Activated T-helper 17 cell treated with anti-CD3 and anti-CD28 coated beads, Interleukin-2, amount 50 U/mL, for 72 hours (primary cell): Measurements from ENCODE around the gene STMN1. TPM values are rescaled to one million over a fixed set of nuclear protein-coding genes. Genes with fewer than 3 reads are reported as not detected.
A peak's percentile ranks its signal among the peaks of the same experiment; 100 is the strongest.

Source experiments
- ATAC-seq: fragments of 150-1000 bp; cut with Tn5 transposase; replicated peaks from 2 replicates; pipeline ENCODE4 v1.10.0; 2021; ENCODE audit warnings: mild to moderate bottlenecking, moderate library complexity
- H3K27ac Mint-ChIP-seq: one replicate; pipeline ENCODE4 v1.8.0; 2022; ENCODE audit warnings: mixed read lengths
- H3K27me3 Mint-ChIP-seq: one replicate; pipeline ENCODE4 v1.8.0; 2022; ENCODE audit warnings: mixed read lengths
- H3K36me3 Mint-ChIP-seq: one replicate; pipeline ENCODE4 v1.8.0; 2022; ENCODE audit warnings: low read depth, mild to moderate bottlenecking, mixed read lengths
- H3K4me1 Mint-ChIP-seq: one replicate; pipeline ENCODE4 v1.8.0; 2022; ENCODE audit warnings: mixed read lengths
- H3K4me3 Mint-ChIP-seq: one replicate; pipeline ENCODE4 v1.8.0; 2022; ENCODE audit warnings: mild to moderate bottlenecking, mixed read lengths
- H3K9me3 Mint-ChIP-seq: one replicate; pipeline ENCODE4 v1.8.0; 2022; ENCODE audit warnings: mixed read lengths
- total RNA-seq, 2 donors: library from RNA; stranded (reverse); gene quantifications; one replicate each; pipeline ENCODE4 v1.2.3, GENCODE V29; 2022

STMN1 gene
- total RNA-seq, 2 donors from 2014 or later: 376 to 423 TPM

- Mint-ChIP-seq H3K9me3 (no peaks in the 10 kb centered on the region), H3K4me1 (peaks cover 5% of the 10 kb centered on the region), H3K36me3 (peaks cover 22% of the 10 kb centered on the region), H3K27me3 (no peaks in the 10 kb centered on the region), H3K27ac (no peak overlapping the region), H3K4me3 (no peak overlapping the region)
- ATAC-seq: no peak
These were observed 1.9 kb upstream of the STMN1 start for GRCh38 chr1:25908161-25908560.

- ATAC-seq: no peak
- Mint-ChIP-seq H3K36me3 (peaks cover 28% of the 10 kb centered on the region), H3K4me1 (peaks cover 5% of the 10 kb centered on the region), H3K27ac (no peak overlapping the region), H3K27me3 (no peaks in the 10 kb centered on the region), H3K9me3 (no peaks in the 10 kb centered on the region), H3K4me3 (peak overlapping the region; percentile 98)
These were observed 1.4 kb upstream of the STMN1 start for GRCh38 chr1:25907601-25908000.

GRCh38 chr1:25906644-25907300 is 553 bp upstream of the STMN1 start:
- Mint-ChIP-seq H3K9me3 (no peaks in the 10 kb centered on the region), H3K27me3 (no peaks in the 10 kb centered on the region), H3K4me3 (peak overlapping the region; percentile 98), H3K27ac (peak overlapping the region; percentile 61), H3K4me1 (peaks cover 5% of the 10 kb centered on the region), H3K36me3 (peaks cover 36% of the 10 kb centered on the region)
- ATAC-seq: peak; percentile 14

- no peaks in the 10 kb centered on the region for H3K9me3 Mint-ChIP-seq
- peak; percentile 94 for ATAC-seq
- H3K27me3 Mint-ChIP-seq: no peaks in the 10 kb centered on the region
- peak overlapping the region; percentile 98 for H3K4me3 Mint-ChIP-seq
- H3K27ac Mint-ChIP-seq: peak overlapping the region; percentile 88
- H3K36me3 Mint-ChIP-seq: peaks cover 53% of the 10 kb centered on the region
- H3K4me1 Mint-ChIP-seq: peaks cover 5% of the 10 kb centered on the region
These were observed 1.1 kb downstream of the STMN1 start for GRCh38 chr1:25904943-25905679.

GRCh38 chr1:25903986-25904385 is 2.2 kb downstream of the STMN1 start:
- no peaks in the 10 kb centered on the region for H3K9me3 Mint-ChIP-seq
- H3K27me3 Mint-ChIP-seq: no peaks in the 10 kb centered on the region
- peaks cover 5% of the 10 kb centered on the region for H3K4me1 Mint-ChIP-seq
- no peak overlapping the region for H3K27ac Mint-ChIP-seq
- H3K36me3 Mint-ChIP-seq: peaks cover 64% of the 10 kb centered on the region
- ATAC-seq: no peak
- H3K4me3 Mint-ChIP-seq: peak overlapping the region; percentile 98

- Mint-ChIP-seq H3K9me3 (no peaks in the 10 kb centered on the region), H3K4me1 (peaks cover 5% of the 10 kb centered on the region), H3K27me3 (no peaks in the 10 kb centered on the region), H3K27ac (no peak overlapping the region), H3K4me3 (no peak overlapping the region), H3K36me3 (peaks cover 70% of the 10 kb centered on the region)
- no peak for ATAC-seq
These were observed 3.8 kb downstream of the STMN1 start for GRCh38 chr1:25902462-25902861.

- Mint-ChIP-seq H3K36me3 (peaks cover 68% of the 10 kb centered on the region), H3K27ac (no peak overlapping the region), H3K4me3 (no peak overlapping the region)
These were observed 6.0 kb downstream of the STMN1 start for GRCh38 chr1:25900219-25900618.

GRCh38 chr1:25899792-25900191 is 6.4 kb downstream of the STMN1 start:
- Mint-ChIP-seq H3K4me3 (no peak overlapping the region), H3K27me3 (no peaks in the 10 kb centered on the region), H3K36me3 (peaks cover 64% of the 10 kb centered on the region), H3K4me1 (peaks cover 5% of the 10 kb centered on the region), H3K27ac (no peak overlapping the region), H3K9me3 (no peaks in the 10 kb centered on the region)
- ATAC-seq: no peak

More at GRCh38 chr1:25900219-25900618, 6.0 kb downstream of the STMN1 start:
- no peaks in the 10 kb centered on the region for H3K27me3 Mint-ChIP-seq
- peaks cover 5% of the 10 kb centered on the region for H3K4me1 Mint-ChIP-seq
- H3K9me3 Mint-ChIP-seq: no peaks in the 10 kb centered on the region
- ATAC-seq: no peak

GRCh38 chr1:25898223-25899015 is 7.8 kb downstream of the STMN1 start:
- Mint-ChIP-seq H3K36me3 (peaks cover 50% of the 10 kb centered on the region), H3K4me1 (no peaks in the 10 kb centered on the region), H3K27ac (no peak overlapping the region), H3K9me3 (no peaks in the 10 kb centered on the region), H3K27me3 (no peaks in the 10 kb centered on the region), H3K4me3 (no peak overlapping the region)
- ATAC-seq: no peak

- no peak overlapping the region for H3K4me3 Mint-ChIP-seq
- H3K27me3 Mint-ChIP-seq: no peaks in the 10 kb centered on the region
- no peak overlapping the region for H3K27ac Mint-ChIP-seq
- peaks cover 44% of the 10 kb centered on the region for H3K36me3 Mint-ChIP-seq
- no peaks in the 10 kb centered on the region for H3K4me1 Mint-ChIP-seq
- ATAC-seq: no peak
- no peaks in the 10 kb centered on the region for H3K9me3 Mint-ChIP-seq
These were observed 8.5 kb downstream of the STMN1 start for GRCh38 chr1:25897754-25898153.

GRCh38 chr1:25896266-25896665 is 10.0 kb downstream of the STMN1 start:
- H3K27me3 Mint-ChIP-seq: no peaks in the 10 kb centered on the region
- no peaks in the 10 kb centered on the region for H3K9me3 Mint-ChIP-seq
- no peak overlapping the region for H3K27ac Mint-ChIP-seq
- ATAC-seq: no peak
- H3K4me1 Mint-ChIP-seq: no peaks in the 10 kb centered on the region
- no peak overlapping the region for H3K4me3 Mint-ChIP-seq
- H3K36me3 Mint-ChIP-seq: peaks cover 29% of the 10 kb centered on the region

GRCh38 chr1:25895365-25895990 is 10.7 kb downstream of the STMN1 start:
- Mint-ChIP-seq H3K4me3 (no peak overlapping the region), H3K27ac (peak overlapping the region; percentile 22), H3K9me3 (no peaks in the 10 kb centered on the region), H3K27me3 (no peaks in the 10 kb centered on the region), H3K4me1 (no peaks in the 10 kb centered on the region), H3K36me3 (peaks cover 21% of the 10 kb centered on the region)
- ATAC-seq: peak; percentile 97

- H3K27me3 Mint-ChIP-seq: no peaks in the 10 kb centered on the region
- no peak overlapping the region for H3K27ac Mint-ChIP-seq
- H3K36me3 Mint-ChIP-seq: no peaks in the 10 kb centered on the region
- ATAC-seq: no peak
- no peaks in the 10 kb centered on the region for H3K4me1 Mint-ChIP-seq
- no peak overlapping the region for H3K4me3 Mint-ChIP-seq
- H3K9me3 Mint-ChIP-seq: no peaks in the 10 kb centered on the region
These were observed 13.1 kb downstream of the STMN1 start for GRCh38 chr1:25893116-25893515.

GRCh38 chr1:25891606-25892005 is 14.6 kb downstream of the STMN1 start:
- Mint-ChIP-seq H3K27me3 (no peaks in the 10 kb centered on the region), H3K36me3 (no peaks in the 10 kb centered on the region), H3K4me1 (no peaks in the 10 kb centered on the region), H3K9me3 (no peaks in the 10 kb centered on the region), H3K4me3 (no peak overlapping the region), H3K27ac (no peak overlapping the region)
- ATAC-seq: no peak
